ENCODE measurements around the gene WSCD2. TPM values are rescaled to one million over a fixed set of nuclear protein-coding genes. Genes with fewer than 3 reads are reported as not detected.

Gene WSCD2
- polyA plus RNA-seq, 1 of the 3 experiments (the other 2 are of a cell fraction): 0.03 TPM

DNA sequence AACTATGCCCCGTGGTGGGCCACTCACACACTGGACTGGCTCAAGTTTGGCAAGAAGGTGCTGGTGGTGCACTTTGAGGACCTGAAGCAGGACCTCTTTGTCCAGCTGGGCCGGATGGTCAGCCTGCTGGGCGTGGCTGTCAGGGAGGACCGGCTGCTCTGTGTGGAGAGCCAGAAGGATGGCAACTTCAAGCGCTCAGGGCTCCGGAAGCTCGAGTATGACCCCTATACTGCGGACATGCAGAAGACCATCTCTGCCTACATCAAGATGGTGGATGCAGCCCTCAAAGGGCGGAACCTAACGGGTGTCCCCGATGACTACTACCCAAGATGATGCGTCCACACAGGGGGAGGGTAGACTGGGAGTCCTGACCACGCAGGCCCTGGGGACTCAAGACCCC lies 118.9 kb downstream of the WSCD2 start:
- POLR2A ChIA-PET: no interaction called here
- TF ChIP-seq SMC3 (IDR thresholded peaks at IDR 0.05; ENCODE audit: low read depth, low read length) (no peak), RXRA (IDR thresholded peaks at IDR 0.05; ENCODE audit: borderline replicate concordance, low read depth) (no peak), NRF1 (IDR thresholded peaks at IDR 0.05; ENCODE audit: low read depth, low read length) (no peak), MEF2A (IDR thresholded peaks at IDR 0.05; ENCODE audit: borderline replicate concordance, low read depth) (no peak), JUND (IDR thresholded peaks at IDR 0.05) (no peak), RFX5 (IDR thresholded peaks at IDR 0.05; ENCODE audit: low read length) (no peak), YY1 (IDR thresholded peaks at IDR 0.05; ENCODE audit: low read depth) (no peak), GATA2 (CRISPR knock-in tag; IDR thresholded peaks at IDR 0.05) (no peak), TCF12 (IDR thresholded peaks at IDR 0.05) (no peak)
- TF ChIP-seq, protein P1, sequence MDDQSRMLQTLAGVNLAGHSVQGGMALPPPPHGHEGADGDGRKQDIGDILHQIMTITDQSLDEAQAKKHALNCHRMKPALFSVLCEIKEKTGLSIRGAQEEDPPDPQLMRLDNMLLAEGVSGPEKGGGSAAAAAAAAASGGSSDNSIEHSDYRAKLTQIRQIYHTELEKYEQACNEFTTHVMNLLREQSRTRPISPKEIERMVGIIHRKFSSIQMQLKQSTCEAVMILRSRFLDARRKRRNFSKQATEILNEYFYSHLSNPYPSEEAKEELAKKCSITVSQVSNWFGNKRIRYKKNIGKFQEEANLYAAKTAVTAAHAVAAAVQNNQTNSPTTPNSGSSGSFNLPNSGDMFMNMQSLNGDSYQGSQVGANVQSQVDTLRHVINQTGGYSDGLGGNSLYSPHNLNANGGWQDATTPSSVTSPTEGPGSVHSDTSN (IDR thresholded peaks at IDR 0.05): no peak
- TF ChIP-seq, protein P2, sequence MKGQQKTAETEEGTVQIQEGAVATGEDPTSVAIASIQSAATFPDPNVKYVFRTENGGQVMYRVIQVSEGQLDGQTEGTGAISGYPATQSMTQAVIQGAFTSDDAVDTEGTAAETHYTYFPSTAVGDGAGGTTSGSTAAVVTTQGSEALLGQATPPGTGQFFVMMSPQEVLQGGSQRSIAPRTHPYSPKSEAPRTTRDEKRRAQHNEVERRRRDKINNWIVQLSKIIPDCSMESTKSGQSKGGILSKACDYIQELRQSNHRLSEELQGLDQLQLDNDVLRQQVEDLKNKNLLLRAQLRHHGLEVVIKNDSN (IDR thresholded peaks at IDR 0.05; ENCODE audit: borderline replicate concordance, low read depth): no peak
- TF ChIP-seq, protein P3, sequence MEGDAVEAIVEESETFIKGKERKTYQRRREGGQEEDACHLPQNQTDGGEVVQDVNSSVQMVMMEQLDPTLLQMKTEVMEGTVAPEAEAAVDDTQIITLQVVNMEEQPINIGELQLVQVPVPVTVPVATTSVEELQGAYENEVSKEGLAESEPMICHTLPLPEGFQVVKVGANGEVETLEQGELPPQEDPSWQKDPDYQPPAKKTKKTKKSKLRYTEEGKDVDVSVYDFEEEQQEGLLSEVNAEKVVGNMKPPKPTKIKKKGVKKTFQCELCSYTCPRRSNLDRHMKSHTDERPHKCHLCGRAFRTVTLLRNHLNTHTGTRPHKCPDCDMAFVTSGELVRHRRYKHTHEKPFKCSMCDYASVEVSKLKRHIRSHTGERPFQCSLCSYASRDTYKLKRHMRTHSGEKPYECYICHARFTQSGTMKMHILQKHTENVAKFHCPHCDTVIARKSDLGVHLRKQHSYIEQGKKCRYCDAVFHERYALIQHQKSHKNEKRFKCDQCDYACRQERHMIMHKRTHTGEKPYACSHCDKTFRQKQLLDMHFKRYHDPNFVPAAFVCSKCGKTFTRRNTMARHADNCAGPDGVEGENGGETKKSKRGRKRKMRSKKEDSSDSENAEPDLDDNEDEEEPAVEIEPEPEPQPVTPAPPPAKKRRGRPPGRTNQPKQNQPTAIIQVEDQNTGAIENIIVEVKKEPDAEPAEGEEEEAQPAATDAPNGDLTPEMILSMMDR (IDR thresholded peaks at IDR 0.05): no peak
- TF ChIP-seq, protein P4, sequence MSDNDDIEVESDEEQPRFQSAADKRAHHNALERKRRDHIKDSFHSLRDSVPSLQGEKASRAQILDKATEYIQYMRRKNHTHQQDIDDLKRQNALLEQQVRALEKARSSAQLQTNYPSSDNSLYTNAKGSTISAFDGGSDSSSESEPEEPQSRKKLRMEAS (IDR thresholded peaks at IDR 0.05; ENCODE audit: low read depth): no peak
- TF ChIP-seq, protein P5, sequence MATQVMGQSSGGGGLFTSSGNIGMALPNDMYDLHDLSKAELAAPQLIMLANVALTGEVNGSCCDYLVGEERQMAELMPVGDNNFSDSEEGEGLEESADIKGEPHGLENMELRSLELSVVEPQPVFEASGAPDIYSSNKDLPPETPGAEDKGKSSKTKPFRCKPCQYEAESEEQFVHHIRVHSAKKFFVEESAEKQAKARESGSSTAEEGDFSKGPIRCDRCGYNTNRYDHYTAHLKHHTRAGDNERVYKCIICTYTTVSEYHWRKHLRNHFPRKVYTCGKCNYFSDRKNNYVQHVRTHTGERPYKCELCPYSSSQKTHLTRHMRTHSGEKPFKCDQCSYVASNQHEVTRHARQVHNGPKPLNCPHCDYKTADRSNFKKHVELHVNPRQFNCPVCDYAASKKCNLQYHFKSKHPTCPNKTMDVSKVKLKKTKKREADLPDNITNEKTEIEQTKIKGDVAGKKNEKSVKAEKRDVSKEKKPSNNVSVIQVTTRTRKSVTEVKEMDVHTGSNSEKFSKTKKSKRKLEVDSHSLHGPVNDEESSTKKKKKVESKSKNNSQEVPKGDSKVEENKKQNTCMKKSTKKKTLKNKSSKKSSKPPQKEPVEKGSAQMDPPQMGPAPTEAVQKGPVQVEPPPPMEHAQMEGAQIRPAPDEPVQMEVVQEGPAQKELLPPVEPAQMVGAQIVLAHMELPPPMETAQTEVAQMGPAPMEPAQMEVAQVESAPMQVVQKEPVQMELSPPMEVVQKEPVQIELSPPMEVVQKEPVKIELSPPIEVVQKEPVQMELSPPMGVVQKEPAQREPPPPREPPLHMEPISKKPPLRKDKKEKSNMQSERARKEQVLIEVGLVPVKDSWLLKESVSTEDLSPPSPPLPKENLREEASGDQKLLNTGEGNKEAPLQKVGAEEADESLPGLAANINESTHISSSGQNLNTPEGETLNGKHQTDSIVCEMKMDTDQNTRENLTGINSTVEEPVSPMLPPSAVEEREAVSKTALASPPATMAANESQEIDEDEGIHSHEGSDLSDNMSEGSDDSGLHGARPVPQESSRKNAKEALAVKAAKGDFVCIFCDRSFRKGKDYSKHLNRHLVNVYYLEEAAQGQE (IDR thresholded peaks at IDR 0.05; ENCODE audit: low read depth, low read length): no peak
- Histone ChIP-seq H3F3A (replicated peaks; ENCODE audit: insufficient read depth) (no peaks in the 10 kb centered on the region), H3K4me3 (ENCODE audit: low read depth in 2 of 2, low read length in 1 of 2) (no peak overlapping the region), H3K79me2 (ENCODE audit: insufficient read depth) (no peaks in the 10 kb centered on the region), H4K20me1 (ENCODE audit: insufficient read depth) (no peaks in the 10 kb centered on the region), H3K9me2 (no peaks in the 10 kb centered on the region), H3K27me3 (ENCODE audit: insufficient read depth) (no peaks in the 10 kb centered on the region), H3K4me1 (ENCODE audit: control insufficient read depth in 1 of 2, insufficient read depth in 2 of 2, low read depth in 1 of 2, low read length in 1 of 2) (peaks cover 0 to 6% of the 10 kb centered on the region in 2 experiments; a peak in 1 of 4 replicates), H3K9ac (no peak overlapping the region), H3K27ac (ENCODE audit: low read depth in 2 of 2, low read length in 1 of 2) (no peak overlapping the region), H3K36me3 (replicated peaks in 1 of 2; ENCODE audit: control insufficient read depth in 1 of 2, insufficient read depth in 2 of 2, low read length in 1 of 2) (no peaks in the 10 kb centered on the region), H3K4me2 (no peak overlapping the region), H2AFZ (ENCODE audit: low read depth) (no peak overlapping the region), H3K9me3 (no peaks in the 10 kb centered on the region)
- WGBS (ENCODE audit: low lambda C conversion rate): 14% methylated on average over 1 of the region's 13 CpGs
- no peak for DNase-seq
- CTCF ChIA-PET: interaction anchor here (2.1 to 2.4 kb wide), 2 partner anchors 11 to 209 kb away, joined by 6 read pairs; no protein-coding TSS in a partner anchor

Data from SK-N-SH (cell line).